Hypothalamus (tissue), 51 donors: ENCODE results near the gene CHST11.

Source experiments
- DNase-seq, 51 donors: peaks; one replicate each; lab custom pipeline; 2025; lab: John Stamatoyannopoulos, UW

The CHST11 gene

DNA sequence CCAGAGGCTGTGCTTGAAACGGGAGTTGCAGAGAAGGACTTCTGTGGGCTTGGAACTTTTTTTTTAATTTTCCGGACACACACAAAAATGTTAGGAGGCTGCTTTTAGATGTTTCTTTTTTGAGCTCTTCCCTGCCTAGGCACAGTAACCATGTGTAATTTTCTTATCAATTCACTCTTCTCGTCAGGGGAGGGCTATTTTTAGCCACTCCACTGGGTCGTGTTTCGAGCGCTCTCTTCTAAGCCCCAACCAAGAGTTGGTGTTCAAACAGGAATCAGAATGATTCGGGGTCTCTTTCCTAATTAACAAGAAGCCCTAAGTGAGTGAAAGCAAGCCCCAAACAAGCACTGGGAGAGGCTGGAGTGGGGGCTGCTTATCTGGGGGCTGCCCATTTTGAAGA lies 162.6 kb downstream of the CHST11 start:
- no peak for DNase-seq

DNA sequence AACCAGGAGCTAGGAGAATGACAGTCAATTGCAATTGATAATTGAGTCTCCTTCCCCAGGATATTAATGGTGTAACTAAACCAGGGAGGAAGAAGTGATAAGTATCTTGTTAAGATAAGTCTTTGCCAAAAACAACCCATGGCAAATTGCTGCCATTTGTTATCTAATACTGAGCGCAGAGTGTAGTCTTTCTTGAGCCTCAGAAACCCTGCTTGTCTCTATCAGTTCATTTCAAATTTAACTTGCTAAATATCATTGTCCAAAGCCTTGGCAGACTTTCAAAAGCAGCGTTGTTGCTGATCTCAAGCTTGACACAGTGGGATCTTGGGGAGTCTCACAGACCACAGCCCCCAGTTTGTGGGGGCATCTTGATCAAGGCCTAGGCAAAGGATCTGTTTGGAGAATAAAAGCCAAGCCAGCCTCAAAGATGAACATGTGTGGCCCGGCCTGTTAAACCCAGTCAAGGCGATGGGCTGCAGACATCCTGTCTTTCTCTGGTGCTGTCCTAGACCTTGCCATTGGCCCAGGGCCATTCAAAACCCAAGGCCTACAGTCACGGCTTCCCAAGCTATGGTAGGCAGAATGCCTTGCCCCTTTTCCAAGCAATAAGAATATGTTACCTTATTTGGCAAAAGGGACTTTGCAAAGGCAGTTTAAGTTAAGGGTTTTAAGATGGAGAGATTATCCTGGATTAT lies 164.2 kb downstream of the CHST11 start:
- no peak for DNase-seq

DNA sequence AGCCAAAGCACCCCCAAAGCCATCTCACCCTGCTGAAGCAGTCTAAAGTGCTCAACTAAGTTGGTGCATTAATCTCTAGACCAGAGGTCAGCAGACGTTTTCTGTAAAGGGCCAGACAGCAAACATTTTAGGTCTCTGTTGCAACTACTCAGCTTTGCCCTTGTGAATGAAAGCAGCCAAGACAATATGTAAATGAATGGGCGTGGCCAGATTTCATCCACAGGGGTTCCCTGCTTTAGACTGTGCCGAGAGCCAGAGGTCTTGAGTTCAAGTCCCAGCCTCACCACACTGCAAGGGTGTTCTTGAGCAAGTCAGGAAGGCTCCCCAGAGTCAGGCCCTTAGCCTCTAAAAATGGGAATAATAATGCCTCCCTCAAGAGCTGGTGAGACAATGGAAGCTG lies 166.2 kb downstream of the CHST11 start:
- DNase-seq: peak in 1 of 51 donors; percentile 4

DNA sequence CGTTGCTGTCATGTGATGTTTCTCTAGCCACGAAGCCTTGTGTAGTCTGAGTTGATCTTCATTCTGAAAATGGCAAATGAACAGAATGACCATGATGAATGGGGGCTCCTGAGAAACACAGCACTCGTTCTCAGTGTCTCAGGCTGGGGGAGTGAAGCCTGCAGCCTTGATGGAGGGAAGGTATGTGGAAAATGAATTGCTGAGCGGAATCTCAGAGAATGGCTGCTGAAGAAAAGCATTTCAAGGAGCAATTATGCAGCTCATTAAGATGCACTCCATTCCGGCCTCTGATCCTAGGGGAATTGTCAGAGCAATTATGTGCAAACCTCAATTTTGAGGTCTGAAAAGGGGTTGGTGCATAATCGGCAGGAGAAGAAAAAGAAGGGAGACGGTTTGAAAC lies 167.1 kb downstream of the CHST11 start:
- DNase-seq: no peak

DNA sequence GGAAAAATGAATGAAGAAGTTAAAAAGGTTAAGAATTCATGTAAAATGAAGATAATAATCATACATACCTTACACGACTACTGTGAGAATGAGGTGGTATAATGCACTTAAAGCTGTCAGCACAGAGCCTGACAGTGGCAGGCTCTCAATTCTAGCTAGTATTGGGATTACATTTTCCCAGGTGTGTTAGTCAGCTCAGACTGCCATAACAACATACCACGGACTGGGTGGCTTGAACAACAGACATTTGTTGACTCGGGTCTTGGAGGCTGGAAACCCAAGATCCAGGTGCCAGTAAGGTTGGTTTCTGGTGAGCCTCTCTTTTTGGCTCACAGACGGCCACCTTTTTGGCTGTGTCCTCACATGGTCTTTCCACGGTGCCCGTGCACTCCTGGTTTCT lies 167.8 kb downstream of the CHST11 start:
- no peak for DNase-seq

DNA sequence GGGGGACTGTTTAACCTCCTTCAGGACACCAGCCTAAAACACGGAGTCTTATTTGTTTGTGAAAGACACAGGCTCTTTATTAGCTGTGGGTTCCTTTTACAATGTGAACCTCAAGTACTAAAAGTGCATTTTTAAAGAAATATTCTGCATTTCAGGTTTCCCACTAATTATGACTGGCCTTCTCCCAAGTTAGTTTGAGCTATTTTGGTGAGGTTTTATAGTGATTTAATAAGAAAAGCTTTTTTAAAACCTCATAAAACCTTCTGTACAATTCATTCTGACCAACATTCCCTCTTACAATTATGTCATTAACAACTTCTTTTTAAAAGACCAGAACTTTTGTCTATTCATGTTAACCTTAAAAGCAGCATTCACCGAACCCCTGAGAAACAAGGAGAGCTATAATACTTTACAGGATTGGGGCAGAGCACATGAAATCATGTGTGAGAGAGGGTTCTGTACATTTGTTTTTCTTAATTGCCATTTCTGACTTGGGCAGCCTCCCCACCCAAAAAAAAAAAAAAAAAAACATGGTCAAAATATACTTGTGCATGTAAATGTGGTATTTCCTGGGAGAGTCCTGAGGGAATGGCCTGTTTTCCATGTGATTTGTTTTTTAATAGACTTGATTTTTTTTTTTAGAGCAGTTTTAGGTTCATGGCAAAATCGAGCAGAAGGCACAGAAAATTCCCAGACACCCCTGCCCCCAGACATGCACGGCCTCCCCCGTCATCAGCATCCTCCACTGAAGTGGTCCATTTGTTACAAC lies 169.5 kb downstream of the CHST11 start:
- no peak for DNase-seq

DNA sequence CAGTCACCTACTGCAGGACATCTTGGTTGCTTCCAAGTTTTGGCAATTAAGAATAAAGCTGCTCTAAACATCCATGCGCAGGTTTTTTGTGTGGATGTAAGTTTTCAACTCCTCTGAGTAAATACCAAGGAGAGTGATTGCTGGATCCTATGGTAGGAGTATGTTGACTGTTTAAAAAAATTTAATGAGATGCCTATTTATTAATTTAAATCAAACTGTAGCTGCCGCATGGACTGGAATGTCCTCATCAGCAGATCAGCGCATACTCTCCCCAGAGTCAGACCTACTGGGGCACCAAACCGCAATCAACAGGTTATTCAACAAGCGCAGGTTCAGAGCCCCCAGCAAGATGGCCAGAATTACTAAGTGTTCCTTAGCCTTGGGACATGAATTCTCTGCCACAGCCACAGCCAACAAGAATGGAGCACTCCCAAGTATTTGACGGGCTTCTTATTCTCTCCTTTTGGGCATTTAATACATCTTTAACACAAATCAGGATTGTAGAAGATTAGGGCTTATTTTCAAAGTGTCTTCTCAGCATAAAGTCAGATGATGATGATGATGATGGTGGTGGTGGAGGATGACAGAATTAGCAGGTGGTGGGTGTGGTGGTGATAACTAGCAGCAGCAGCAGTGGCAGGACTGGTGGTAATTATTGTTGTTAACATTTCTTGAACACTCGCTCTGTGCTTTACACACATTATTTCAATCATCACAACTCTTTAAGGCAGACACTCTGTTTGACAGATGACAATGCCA lies 170.7 kb downstream of the CHST11 start:
- DNase-seq: no peak

DNA sequence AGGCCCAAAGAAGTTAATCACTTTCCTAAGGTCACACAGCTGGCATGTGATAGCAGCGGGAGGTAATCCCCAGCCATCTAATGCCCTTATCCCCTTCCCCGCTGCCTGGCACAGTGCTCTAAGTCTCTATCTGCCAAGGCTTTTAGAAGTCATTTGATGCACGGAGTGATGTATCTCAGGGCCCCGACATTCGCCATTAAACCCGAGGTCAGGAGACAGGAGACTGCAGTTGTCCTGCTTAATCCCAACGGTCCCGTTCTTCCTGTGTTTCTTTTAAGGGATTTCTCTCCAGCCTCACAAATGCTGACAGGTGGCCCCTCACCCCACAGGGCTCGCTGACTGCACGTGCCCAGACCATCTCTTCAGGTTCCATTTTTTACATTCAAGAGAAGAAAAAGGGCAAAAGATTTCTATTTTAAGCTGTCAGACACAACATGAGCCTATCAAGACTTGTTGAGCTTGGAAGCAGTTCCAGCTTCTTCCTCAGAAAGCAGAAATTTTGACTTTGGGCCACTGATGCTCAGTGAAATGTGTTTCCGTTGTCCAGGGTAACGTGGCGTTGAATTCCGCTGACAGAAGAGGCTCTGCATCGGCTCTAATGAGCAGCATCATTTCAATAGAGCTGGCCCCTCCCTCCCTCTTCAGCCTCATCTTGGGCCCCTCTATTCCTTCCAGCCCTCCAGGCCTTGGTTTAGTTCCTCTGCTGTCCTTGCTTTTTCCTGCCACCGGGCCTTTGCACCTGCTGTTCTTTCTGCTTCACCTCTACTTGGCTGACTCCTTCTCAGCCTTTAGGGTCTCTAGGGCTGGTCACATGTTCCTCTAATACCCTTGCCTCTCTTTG lies 171.5 kb downstream of the CHST11 start:
- no peak for DNase-seq

DNA sequence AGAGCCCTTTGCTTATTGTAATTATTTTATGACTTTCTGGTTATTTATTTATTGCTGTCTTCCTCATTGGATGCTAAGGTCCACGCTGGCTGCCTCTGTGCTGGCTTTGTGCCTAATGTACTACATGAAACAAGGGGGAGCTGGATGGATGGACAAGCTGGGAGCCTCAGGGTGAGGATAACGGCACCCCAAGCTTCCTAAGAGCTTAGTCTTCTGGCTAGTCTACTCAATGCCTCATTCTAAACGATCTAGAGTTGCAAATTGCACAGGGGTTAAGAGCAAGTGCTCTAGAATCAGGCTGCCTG lies 172.0 kb downstream of the CHST11 start:
- no peak for DNase-seq

DNA sequence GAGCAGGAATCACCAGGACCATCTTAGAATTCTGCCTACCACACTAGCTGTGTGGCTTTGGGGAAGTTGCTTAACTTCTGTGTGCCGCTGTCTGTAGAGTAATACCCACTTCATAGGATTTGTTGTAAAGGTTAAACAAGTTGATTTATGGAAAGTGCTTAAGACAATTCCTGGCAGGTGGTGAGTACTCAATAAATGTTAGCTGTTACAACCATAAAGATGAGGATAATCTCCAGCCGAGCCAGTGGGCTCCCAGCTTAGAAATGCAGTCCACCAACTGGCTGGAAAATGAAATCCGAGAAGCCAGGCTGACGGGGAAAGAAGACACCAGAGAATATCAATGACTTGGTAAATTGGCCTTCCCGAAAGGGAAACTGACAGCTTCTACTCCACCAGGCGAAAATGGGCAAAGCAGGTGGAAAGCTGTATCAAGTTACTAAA lies 173.5 kb downstream of the CHST11 start:
- no peak for DNase-seq

DNA sequence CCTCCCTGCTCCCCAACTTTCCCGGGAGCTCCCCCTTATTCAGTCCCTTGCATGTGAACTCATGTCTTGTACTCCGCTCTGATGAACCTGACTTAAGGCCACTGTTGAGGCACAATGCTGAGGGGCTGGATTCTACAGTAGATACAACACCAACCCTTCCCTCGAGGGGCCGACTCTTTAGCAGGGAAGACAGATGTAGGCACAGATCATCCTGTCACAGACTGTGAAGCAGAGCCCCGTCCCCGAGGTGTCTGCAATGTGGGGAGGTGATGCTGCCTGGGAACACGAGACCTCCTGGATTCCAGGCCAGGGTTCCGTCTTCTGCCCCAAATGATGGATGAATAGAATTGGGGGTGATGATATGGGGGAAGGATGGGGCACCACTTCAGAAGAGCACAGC lies 175.1 kb downstream of the CHST11 start:
- no peak for DNase-seq

DNA sequence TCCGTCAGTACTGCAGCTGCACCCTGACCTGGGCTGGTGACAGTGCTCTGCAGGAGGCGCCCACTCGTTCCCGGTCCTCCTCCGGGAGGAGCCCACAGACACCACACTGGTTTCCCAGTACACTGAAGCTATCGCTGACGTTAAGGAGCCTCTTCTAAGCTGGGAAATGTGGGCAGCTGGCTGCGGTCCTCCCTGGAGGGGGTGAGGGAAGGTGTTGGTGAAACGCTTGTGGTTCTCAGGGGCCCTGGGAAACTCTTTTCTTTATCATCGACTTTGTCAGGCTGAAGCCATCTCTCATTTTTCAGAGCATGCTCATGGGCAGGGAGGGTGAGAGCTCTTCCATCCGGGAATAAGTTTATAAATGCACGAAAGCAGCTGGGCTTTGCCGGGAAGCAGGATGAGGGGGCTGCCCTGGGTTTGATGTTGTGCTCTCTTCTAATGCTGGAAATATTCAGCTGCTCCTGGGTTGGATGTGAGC lies 176.0 kb downstream of the CHST11 start:
- DNase-seq: no peak

DNA sequence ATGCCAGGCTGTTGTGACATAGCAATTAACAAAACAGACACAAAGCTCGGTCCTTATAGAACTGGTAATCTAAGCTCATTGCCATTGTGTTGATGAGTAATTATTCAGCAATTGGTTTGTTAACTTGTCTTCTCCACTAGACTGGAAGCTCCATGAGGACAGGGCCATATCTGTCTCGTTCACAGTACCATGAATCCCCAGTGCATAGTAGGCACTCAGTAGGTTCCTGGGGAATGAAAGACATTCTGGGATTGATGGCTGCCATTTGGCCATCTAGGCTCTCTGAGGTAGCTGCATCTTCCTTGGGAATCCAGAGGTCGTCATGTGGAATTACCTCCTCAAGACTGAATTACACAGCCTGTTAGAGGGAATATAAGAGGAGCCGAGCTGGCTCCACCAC lies 177.3 kb downstream of the CHST11 start:
- no peak for DNase-seq

DNA sequence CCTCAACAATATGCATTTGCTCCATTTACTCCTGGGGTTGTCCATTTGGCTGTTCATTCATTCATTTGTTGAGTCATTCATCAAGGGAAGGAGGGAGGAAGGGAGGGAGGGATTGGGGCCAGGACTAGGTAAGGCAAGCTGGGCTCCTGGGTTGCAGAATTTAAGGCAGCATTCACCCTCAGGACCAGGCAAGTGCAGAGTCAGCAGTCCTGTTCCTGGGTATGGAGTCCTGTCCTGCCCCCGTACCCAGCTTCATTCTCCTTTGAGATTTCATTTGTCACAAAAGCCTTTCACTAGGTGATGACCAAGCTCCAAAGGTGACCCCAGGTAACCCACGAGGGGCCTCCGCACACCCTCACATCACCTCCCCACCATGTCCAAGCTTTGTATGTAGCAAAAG lies 178.1 kb downstream of the CHST11 start:
- no peak for DNase-seq

DNA sequence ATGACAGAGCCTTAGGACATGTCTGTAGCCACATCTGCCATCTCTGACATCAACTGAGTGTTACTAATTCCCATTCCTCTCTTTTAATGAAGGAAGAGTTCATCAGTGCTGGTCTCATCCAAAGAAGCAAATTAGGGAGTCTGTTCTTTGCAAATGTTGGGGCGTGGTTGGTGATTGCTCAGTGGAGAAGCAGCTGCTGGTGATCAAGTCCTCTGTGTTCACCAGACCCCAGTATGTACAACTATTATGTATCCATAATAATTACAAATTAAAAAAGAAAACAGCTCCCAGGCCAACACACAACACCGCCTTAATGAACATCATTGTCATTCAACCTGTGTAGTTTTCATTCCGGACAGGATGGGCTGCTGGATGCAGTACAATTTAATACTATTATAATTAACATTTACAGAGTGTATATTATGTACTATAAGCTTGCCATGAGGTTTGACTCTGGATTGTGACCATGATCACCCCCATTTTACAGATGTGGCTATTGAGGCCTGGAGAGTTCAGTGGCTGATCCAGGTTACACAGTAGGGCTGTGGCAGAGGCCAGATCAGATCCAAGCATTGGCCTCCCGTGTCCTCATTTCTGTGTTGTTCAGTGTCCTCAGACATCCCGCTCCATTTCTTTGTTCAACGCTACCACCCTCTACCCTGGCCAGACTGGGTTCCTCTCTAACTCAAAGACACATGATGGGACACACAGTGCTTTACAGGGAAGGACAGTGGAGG lies 179.0 kb downstream of the CHST11 start:
- DNase-seq: no peak

DNA sequence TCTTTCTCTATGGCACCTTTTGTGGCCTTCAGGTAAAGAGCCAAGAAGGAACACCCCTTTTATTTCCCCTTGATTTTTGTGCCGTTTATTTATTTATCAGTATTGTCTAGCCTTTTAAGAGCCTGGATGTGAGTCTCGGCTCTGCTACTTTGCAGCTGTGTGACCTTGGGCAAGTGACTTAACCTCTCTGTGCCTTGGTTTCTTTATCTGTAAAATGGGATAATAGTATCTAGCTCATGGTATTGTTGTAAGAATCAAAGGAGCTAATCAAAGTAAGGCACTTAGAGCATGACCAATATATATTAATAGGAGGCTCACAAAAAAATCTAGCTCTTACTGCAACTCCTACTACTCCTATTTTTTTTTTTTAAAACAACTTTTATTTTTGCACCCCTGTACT lies 179.7 kb downstream of the CHST11 start:
- no peak for DNase-seq

DNA sequence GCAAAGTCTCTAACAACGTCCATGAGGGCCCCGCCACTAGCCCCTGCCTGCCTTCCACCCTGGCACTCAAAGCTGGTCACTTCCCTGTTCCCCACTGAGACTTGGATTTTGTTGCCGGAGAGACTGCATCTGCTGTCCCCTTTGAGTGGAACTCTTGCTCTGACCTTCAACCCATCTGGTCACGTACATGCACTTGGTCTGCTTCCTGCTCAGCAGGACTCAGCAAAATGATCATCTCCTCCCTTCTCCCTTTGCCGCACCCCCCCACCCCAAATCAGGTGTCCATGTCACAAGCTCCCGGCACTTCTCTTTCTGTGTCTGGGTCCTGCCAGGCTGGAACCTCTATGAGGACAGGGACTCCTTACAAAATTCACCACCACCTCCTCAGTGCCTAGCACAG lies 180.9 kb downstream of the CHST11 start:
- no peak for DNase-seq

DNA sequence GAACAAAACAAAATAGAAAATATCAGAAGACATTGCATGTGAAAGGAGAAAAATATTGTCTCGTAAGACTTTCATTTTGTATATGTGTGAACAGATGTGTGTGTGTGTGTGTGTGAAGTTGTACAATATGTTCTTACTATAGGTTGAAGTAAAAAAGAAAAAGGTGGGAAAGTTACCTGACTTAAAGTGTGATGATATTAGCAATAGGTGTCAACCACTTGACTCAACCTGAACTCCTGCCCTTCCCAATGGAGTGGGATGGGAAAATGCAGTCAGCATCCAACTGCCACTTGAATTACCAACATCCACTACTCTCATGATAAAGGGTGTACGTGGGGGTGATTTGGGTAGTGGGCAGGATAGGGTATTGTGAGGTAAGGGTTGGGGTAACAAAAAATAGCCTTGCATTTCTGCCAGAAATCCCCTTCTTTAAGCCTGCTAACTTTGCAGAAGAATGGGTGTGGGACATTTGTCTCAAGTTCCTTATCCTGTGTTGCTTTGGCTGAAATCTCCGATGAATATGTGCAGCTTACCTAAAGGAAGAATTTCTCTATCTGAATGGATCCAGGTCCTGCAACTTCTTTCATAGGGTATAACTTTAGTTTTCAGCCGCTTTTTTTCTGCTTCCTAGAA lies 181.6 kb downstream of the CHST11 start:
- DNase-seq: no peak

DNA sequence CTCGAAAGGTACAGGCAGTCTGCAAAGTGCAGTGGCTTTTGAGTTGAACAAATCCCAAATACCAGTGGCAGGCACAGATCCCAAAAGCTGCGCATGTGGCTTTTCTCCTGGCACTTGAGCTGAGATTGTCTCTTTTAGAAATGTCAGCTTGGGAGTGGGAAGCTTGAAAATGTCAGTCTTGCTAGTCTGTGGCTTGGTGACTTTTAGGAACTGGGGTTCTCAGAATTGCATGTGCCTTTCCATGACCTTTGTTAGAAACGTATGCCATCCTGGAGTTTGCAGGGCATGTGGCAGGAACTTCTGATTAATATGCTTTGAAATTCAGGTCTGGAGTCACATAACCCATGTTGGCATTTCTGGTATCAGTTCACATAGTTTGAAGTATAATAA lies 182.1 kb downstream of the CHST11 start:
- peak in 1 of 51 donors; percentile 14 for DNase-seq

DNA sequence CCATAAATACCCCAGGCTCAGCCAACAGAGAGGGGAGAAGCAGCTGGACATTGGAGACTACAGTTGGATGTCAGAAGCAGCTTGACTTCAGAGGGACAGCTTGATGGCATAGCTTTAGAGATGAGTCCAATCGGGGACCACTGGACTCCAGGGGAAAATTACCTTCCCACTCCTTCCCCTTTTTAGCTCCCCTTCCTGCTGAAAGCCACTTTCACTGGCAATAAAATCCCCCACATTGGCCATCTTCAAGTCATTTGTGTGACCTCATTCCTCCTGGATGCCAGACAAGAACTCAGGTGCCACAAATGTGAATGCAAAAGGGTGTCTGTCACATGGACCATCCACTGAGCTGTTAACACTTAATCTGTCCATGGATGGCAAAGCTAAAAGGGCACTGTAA lies 184.2 kb downstream of the CHST11 start:
- no peak for DNase-seq
